GM12875 (cell line): ENCODE results near the gene PDCD4.
"Not testable (repeated sequence)": the region's sequence is repeated elsewhere in the genome, so short reads cannot be mapped to it uniquely, and the experiment has no call there.

Experiments used
- H3K4me3 ChIP-seq: one replicate; pipeline ENCODE4 v1.5.1; 2011; ENCODE audit warnings: low read depth, low read length, control low read depth
- CTCF ChIP-seq: IDR thresholded peaks from 2 replicates; pipeline ENCODE4 v1.5.1; 2011; ENCODE audit warnings: low read depth, mild to moderate bottlenecking, control low read depth, inconsistent platforms, low read length, moderate library complexity, borderline replicate concordance; ENCODE audit not compliant: insufficient read depth

Gene PDCD4

GRCh38 chr10:110865186-110865808, 6.4 kb upstream of the PDCD4 start:
- H3K4me3 ChIP-seq: peak overlapping the region; percentile 7
- no peak for TF ChIP-seq CTCF

- TF ChIP-seq CTCF: no peak
- H3K4me3 ChIP-seq: no peak overlapping the region
These were observed 5.8 kb upstream of the PDCD4 start for GRCh38 chr10:110865809-110866482.

- not testable (repeated sequence) for H3K4me3 ChIP-seq
These were observed 4.5 kb upstream of the PDCD4 start for GRCh38 chr10:110867011-110867806.

GRCh38 chr10:110867807-110868465, 3.8 kb upstream of the PDCD4 start:
- no peak for TF ChIP-seq CTCF
- H3K4me3 ChIP-seq: no peak overlapping the region

GRCh38 chr10:110868981-110869380, 2.7 kb upstream of the PDCD4 start:
- no peak overlapping the region for H3K4me3 ChIP-seq
- no peak for TF ChIP-seq CTCF

GRCh38 chr10:110870823-110871297, 868 bp upstream of the PDCD4 start:
- no peak for TF ChIP-seq CTCF
- H3K4me3 ChIP-seq: peak overlapping the region; percentile 85
